Colonic mucosa (tissue), 4 donors: Measurements from ENCODE around the gene NDRG4. TPM values are rescaled to one million over a fixed set of nuclear protein-coding genes. Genes with fewer than 3 reads are reported as not detected.

Experiments used
- DNase-seq: peaks from one replicate; pipeline ENCODE4 v3.0.0-alpha.2; 2020
- H3K27ac ChIP-seq: fragments of 200-600 bp; one replicate; pipeline ENCODE4 v1.8.0; 2021
- H3K27me3 ChIP-seq: fragments of 200-600 bp; one replicate; pipeline ENCODE4 v1.8.0; 2021
- H3K36me3 ChIP-seq: fragments of 200-600 bp; one replicate; pipeline ENCODE4 v1.8.0; 2021
- H3K4me1 ChIP-seq: fragments of 200-600 bp; one replicate; pipeline ENCODE4 v1.8.0; 2021; ENCODE audit warnings: mild to moderate bottlenecking
- H3K4me3 ChIP-seq: fragments of 200-600 bp; one replicate; pipeline ENCODE4 v1.8.0; 2021
- H3K9ac ChIP-seq, 2 donors: one replicate each; pipeline ENCODE4 v1.7.0; 2013; ENCODE audit warnings: control low read depth in 2 of 2, low read depth in 2 of 2, low read length in 2 of 2
- H3K9me3 ChIP-seq: fragments of 200-600 bp; one replicate; pipeline ENCODE4 v1.8.0; 2021
- CTCF ChIP-seq: fragments of 200-600 bp; IDR thresholded peaks from one replicate; pipeline ENCODE4 v1.8.0; 2022; ENCODE audit warnings: antibody characterized with exemption, mild to moderate bottlenecking
- intact Hi-C: fragments of 100-400 bp; cut with DNase I; formaldehyde crosslinking; loops from one replicate; pipeline ENCODE4 v1.14.1; 2022
- total RNA-seq, 2 donors: library from RNA; stranded (reverse); fragmentation: NEBNext Ultra II Directional in 1 of 2; extraction: Animal tissue kit (Norgen Biotek cat#: 25700) in 1 of 2; gene quantifications; one replicate each; pipeline ENCODE4 v1.2.1, GENCODE V29; 2021
- donor health status: healthy.
- donor health status: DM: no; HTN: no; CAD: no.
- donor health status: DM: no; HTN: no; CAD: no.

The NDRG4 gene
- total RNA-seq, 2 donors from 2014 or later = 3.0 to 9.8 TPM

GRCh38 chr16:58500430-58501241 is 693 bp downstream of the NDRG4 start:
- Histone ChIP-seq H3K27me3 (peaks cover 21% of the 10 kb centered on the region), H3K9ac (no peak overlapping the region)
- DNase-seq = no peak

GRCh38 chr16:58501242-58502131 is 1.5 kb downstream of the NDRG4 start:
- Histone ChIP-seq H3K27me3 (peaks cover 21% of the 10 kb centered on the region), H3K27ac (no peak overlapping the region), H3K36me3 (no peaks in the 10 kb centered on the region), H3K4me3 (peak overlapping the region; percentile 30), H3K9me3 (no peaks in the 10 kb centered on the region), H3K4me1 (peaks cover 12% of the 10 kb centered on the region), H3K9ac (no peak overlapping the region)
- no peak for DNase-seq
- no peak for TF ChIP-seq CTCF
- intact Hi-C loops = no loop called here

More at GRCh38 chr16:58500430-58501241, 693 bp downstream of the NDRG4 start:
- no peaks in the 10 kb centered on the region for H3K36me3 ChIP-seq
- peak overlapping the region; percentile 30 for H3K4me3 ChIP-seq
- peaks cover 12% of the 10 kb centered on the region for H3K4me1 ChIP-seq
- intact Hi-C loops = no loop called here
- no peaks in the 10 kb centered on the region for H3K9me3 ChIP-seq
- H3K27ac ChIP-seq = no peak overlapping the region
- no peak for TF ChIP-seq CTCF

GRCh38 chr16:58502217-58502921 is 2.4 kb downstream of the NDRG4 start:
- TF ChIP-seq CTCF = no peak
- intact Hi-C loops = no loop called here
- no peak overlapping the region for H3K27ac ChIP-seq
- H3K9ac ChIP-seq = no peak overlapping the region
- H3K4me1 ChIP-seq = peaks cover 12% of the 10 kb centered on the region
- no peak for DNase-seq
- H3K36me3 ChIP-seq = no peaks in the 10 kb centered on the region
- no peak overlapping the region for H3K4me3 ChIP-seq
- H3K27me3 ChIP-seq = peaks cover 21% of the 10 kb centered on the region
- H3K9me3 ChIP-seq = no peaks in the 10 kb centered on the region

GRCh38 chr16:58503166-58503862 is 3.4 kb downstream of the NDRG4 start:
- DNase-seq = no peak
- Histone ChIP-seq H3K9ac (no peak overlapping the region), H3K4me1 (peaks cover 12% of the 10 kb centered on the region), H3K27me3 (peaks cover 21% of the 10 kb centered on the region), H3K9me3 (no peaks in the 10 kb centered on the region), H3K36me3 (no peaks in the 10 kb centered on the region), H3K4me3 (no peak overlapping the region), H3K27ac (no peak overlapping the region)
- intact Hi-C loops = no loop called here
- TF ChIP-seq CTCF = no peak
